Astrocyte (in vitro differentiated cells and primary cell): ENCODE measurements around the gene KIAA0825. TPM values are rescaled to one million over a fixed set of nuclear protein-coding genes. Genes with fewer than 3 reads are reported as not detected.

Experiments
- DNase-seq: peaks from one replicate; pipeline ENCODE4 v3.0.0-alpha.2; 2010; ENCODE audit warnings: low read depth
- FAIRE-seq: peaks from 2 replicates; lab custom pipeline; 2011; peaks lifted over from hg19 to GRCh38; lab: Jason Lieb, UNC
- H2AFZ ChIP-seq: 2 replicates; pipeline ENCODE4 v1.6.0; 2012; ENCODE audit warnings: low read depth, low read length, inconsistent platforms
- H3K27ac ChIP-seq: 2 replicates; pipeline ENCODE4 v1.5.1; 2011; ENCODE audit warnings: low read depth, low read length, inconsistent platforms
- H3K27me3 ChIP-seq: 2 replicates; pipeline ENCODE4 v1.6.0; 2011; ENCODE audit warnings: low read length, inconsistent platforms; ENCODE audit not compliant: insufficient read depth
- H3K36me3 ChIP-seq: 2 replicates; pipeline ENCODE4 v1.5.1; 2011; ENCODE audit warnings: low read length, inconsistent platforms; ENCODE audit not compliant: insufficient read depth
- H3K4me1 ChIP-seq: 2 replicates; pipeline ENCODE4 v1.5.1; 2011; ENCODE audit warnings: low read length, inconsistent platforms; ENCODE audit not compliant: insufficient read depth
- H3K4me2 ChIP-seq: 2 replicates; pipeline ENCODE4 v1.6.0; 2012; ENCODE audit warnings: low read length, inconsistent platforms
- H3K4me3 ChIP-seq: 2 replicates; pipeline ENCODE4 v1.5.1; 2011; ENCODE audit warnings: low read depth, mild to moderate bottlenecking, low read length, inconsistent platforms; ENCODE audit not compliant: insufficient read depth
- H3K79me2 ChIP-seq: 2 replicates; pipeline ENCODE4 v1.6.0; 2012; ENCODE audit warnings: mild to moderate bottlenecking, low read length, inconsistent platforms; ENCODE audit not compliant: insufficient read depth
- H3K9ac ChIP-seq: 2 replicates; pipeline ENCODE4 v1.6.0; 2012; ENCODE audit warnings: mild to moderate bottlenecking, low read length, inconsistent platforms
- H3K9me3 ChIP-seq: 2 replicates; pipeline ENCODE4 v1.5.1; 2012; ENCODE audit warnings: low read depth, mild to moderate bottlenecking, low read length, inconsistent platforms; ENCODE audit not compliant: insufficient read depth
- H4K20me1 ChIP-seq: 2 replicates; pipeline ENCODE4 v1.6.0; 2012; ENCODE audit warnings: low read length, inconsistent platforms; ENCODE audit not compliant: insufficient read depth
- H3K27ac Mint-ChIP-seq: one replicate; pipeline ENCODE4 v1.8.0; 2021; ENCODE audit warnings: mild to moderate bottlenecking, mixed read lengths; ENCODE audit not compliant: unreplicated experiment
- H3K27me3 Mint-ChIP-seq: one replicate; pipeline ENCODE4 v1.8.0; 2021; ENCODE audit warnings: low read depth, mixed read lengths; ENCODE audit not compliant: unreplicated experiment
- H3K36me3 Mint-ChIP-seq: one replicate; pipeline ENCODE4 v1.8.0; 2021; ENCODE audit warnings: low read depth, mixed read lengths; ENCODE audit not compliant: unreplicated experiment
- H3K4me1 Mint-ChIP-seq: one replicate; pipeline ENCODE4 v1.8.0; 2021; ENCODE audit warnings: low read depth, mixed read lengths; ENCODE audit not compliant: unreplicated experiment
- H3K4me3 Mint-ChIP-seq: one replicate; pipeline ENCODE4 v1.8.0; 2021; ENCODE audit warnings: mild to moderate bottlenecking, moderate library complexity, mixed read lengths; ENCODE audit not compliant: unreplicated experiment
- H3K9me3 Mint-ChIP-seq: one replicate; pipeline ENCODE4 v1.8.0; 2021; ENCODE audit warnings: mild to moderate bottlenecking, mixed read lengths; ENCODE audit not compliant: unreplicated experiment
- EZH2 ChIP-seq: IDR thresholded peaks from 2 replicates; pipeline ENCODE4 v1.6.1; 2012; ENCODE audit warnings: mild to moderate bottlenecking, low read length, inconsistent platforms; ENCODE audit not compliant: insufficient read depth
- total RNA-seq: library from RNA; stranded (reverse); gene quantifications from 2 replicates; pipeline ENCODE4 v1.2.1, GENCODE V29; 2021
- TF ChIP-seq, protein P1 (sequence below): IDR thresholded peaks from 2 replicates; pipeline ENCODE4 v1.5.1; 2011; ENCODE audit warnings: low read depth, mild to moderate bottlenecking, inconsistent platforms, low read length, moderate library complexity; ENCODE audit not compliant: insufficient read depth

Gene KIAA0825
- total RNA-seq, 1 donor from 2014 or later = 2.5 TPM

DNA sequence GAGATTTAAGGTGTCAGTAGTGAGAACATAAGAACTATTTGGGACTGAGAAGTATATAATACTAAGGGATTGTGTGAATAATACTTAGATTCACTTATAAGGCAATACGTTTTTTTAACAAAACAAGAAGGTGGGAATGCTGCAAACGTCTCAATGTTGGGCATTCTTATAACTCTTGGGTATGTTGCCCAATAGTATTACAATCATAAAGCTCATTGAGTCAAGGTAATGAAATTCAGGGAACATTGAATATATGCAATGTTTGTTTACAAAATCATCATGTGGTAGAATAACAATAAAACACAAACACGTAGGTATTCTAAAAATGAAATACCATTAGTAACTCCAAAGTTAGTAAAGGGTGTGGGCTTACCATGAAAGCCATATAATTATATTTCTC lies 400.7 kb downstream of the KIAA0825 start:
- Mint-ChIP-seq H3K4me3 (no peak overlapping the region), H3K27me3 (no peaks in the 10 kb centered on the region), H3K36me3 (peaks cover 2% of the 10 kb centered on the region), H3K4me1 (peaks cover 36% of the 10 kb centered on the region), H3K9me3 (peaks cover 2% of the 10 kb centered on the region), H3K27ac (peak overlapping the region; percentile 93)
- Histone ChIP-seq H3K27ac (peak overlapping the region; percentile 70), H2AFZ (no peak overlapping the region), H3K79me2 (no peaks in the 10 kb centered on the region), H3K27me3 (no peaks in the 10 kb centered on the region), H3K4me3 (no peak overlapping the region), H3K9ac (peak overlapping the region; percentile 25), H3K4me2 (peak overlapping the region; percentile 45), H3K4me1 (peaks cover 15% of the 10 kb centered on the region), H3K36me3 (no peaks in the 10 kb centered on the region), H4K20me1 (no peaks in the 10 kb centered on the region), H3K9me3 (no peaks in the 10 kb centered on the region)
- TF ChIP-seq, protein P1, sequence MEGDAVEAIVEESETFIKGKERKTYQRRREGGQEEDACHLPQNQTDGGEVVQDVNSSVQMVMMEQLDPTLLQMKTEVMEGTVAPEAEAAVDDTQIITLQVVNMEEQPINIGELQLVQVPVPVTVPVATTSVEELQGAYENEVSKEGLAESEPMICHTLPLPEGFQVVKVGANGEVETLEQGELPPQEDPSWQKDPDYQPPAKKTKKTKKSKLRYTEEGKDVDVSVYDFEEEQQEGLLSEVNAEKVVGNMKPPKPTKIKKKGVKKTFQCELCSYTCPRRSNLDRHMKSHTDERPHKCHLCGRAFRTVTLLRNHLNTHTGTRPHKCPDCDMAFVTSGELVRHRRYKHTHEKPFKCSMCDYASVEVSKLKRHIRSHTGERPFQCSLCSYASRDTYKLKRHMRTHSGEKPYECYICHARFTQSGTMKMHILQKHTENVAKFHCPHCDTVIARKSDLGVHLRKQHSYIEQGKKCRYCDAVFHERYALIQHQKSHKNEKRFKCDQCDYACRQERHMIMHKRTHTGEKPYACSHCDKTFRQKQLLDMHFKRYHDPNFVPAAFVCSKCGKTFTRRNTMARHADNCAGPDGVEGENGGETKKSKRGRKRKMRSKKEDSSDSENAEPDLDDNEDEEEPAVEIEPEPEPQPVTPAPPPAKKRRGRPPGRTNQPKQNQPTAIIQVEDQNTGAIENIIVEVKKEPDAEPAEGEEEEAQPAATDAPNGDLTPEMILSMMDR = no peak
- no peak for TF ChIP-seq EZH2
- DNase-seq (no peak), FAIRE-seq (peak; percentile 23)

DNA sequence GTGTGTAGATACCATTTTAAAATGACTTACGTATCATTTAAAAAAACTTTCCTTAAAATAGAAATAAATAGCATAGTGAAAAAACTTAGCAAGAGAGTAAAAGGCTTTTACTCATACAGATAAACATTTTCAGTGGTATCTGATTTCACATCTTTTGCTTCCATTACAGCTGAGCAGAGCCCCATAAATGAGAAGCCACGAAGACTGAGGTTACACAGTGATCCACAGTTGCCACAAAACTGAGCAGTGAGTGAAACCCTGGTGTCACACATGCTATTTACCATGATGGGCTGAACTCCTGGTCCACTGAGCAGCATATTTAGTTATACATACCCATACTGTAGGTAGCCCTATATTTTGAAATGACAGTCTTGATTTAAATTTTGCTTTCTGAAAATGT lies 401.2 kb downstream of the KIAA0825 start:
- H3K27me3 ChIP-seq = no peaks in the 10 kb centered on the region
- H3K27me3 Mint-ChIP-seq = no peaks in the 10 kb centered on the region
- H3K4me3 Mint-ChIP-seq = no peak overlapping the region
- H3K36me3 ChIP-seq = no peaks in the 10 kb centered on the region
- H3K4me1 ChIP-seq = peaks cover 15% of the 10 kb centered on the region
- DNase-seq = no peak
- H3K27ac Mint-ChIP-seq = peak overlapping the region; percentile 93
- no peaks in the 10 kb centered on the region for H4K20me1 ChIP-seq
- no peak overlapping the region for H3K4me2 ChIP-seq
- no peaks in the 10 kb centered on the region for H3K9me3 ChIP-seq
- FAIRE-seq = no peak
- peaks cover 2% of the 10 kb centered on the region for H3K9me3 Mint-ChIP-seq
- peaks cover 36% of the 10 kb centered on the region for H3K4me1 Mint-ChIP-seq
- H2AFZ ChIP-seq = no peak overlapping the region
- H3K36me3 Mint-ChIP-seq = peaks cover 2% of the 10 kb centered on the region
- H3K79me2 ChIP-seq = no peaks in the 10 kb centered on the region
- no peak overlapping the region for H3K9ac ChIP-seq
- TF ChIP-seq, protein P1 = no peak
- TF ChIP-seq EZH2 = no peak
- peak overlapping the region; percentile 70 for H3K27ac ChIP-seq
- H3K4me3 ChIP-seq = no peak overlapping the region

DNA sequence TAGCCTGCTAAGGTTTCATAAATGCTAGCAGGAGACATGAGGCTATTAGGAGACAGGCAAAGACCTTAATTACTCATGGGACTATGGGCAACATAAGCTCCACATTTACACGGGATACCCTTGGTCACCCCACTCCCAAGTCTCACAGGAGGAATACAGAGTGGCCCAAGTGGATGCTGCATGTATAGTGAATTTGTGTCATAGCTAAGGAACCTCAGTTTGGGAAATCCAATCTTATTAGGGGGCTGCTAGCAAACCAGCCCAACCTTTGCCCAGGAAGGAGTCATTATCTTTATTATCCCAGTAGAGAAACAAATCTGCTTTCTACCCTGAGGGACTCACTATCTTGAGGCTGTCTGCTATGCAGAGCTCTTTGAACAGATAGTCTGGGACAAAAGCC lies 405.9 kb downstream of the KIAA0825 start:
- peaks cover 2% of the 10 kb centered on the region for H3K4me1 ChIP-seq
- no peaks in the 10 kb centered on the region for H3K36me3 Mint-ChIP-seq
- H3K79me2 ChIP-seq = no peaks in the 10 kb centered on the region
- no peak overlapping the region for H3K27ac Mint-ChIP-seq
- no peak overlapping the region for H3K4me3 ChIP-seq
- no peaks in the 10 kb centered on the region for H3K27me3 ChIP-seq
- no peaks in the 10 kb centered on the region for H3K36me3 ChIP-seq
- H3K4me3 Mint-ChIP-seq = no peak overlapping the region
- DNase-seq = no peak
- H2AFZ ChIP-seq = no peak overlapping the region
- no peak overlapping the region for H3K9ac ChIP-seq
- H3K9me3 ChIP-seq = no peaks in the 10 kb centered on the region
- no peak overlapping the region for H3K4me2 ChIP-seq
- no peak for TF ChIP-seq EZH2
- H3K4me1 Mint-ChIP-seq = peaks cover 14% of the 10 kb centered on the region
- no peak for FAIRE-seq
- H3K9me3 Mint-ChIP-seq = peaks cover 2% of the 10 kb centered on the region
- H3K27me3 Mint-ChIP-seq = no peaks in the 10 kb centered on the region
- H4K20me1 ChIP-seq = no peaks in the 10 kb centered on the region
- no peak overlapping the region for H3K27ac ChIP-seq
